G401.6 (cell line): ENCODE measurements around the gene MAMLD1.

Experiments used
- FAIRE-seq: peaks from 2 replicates; lab custom pipeline; 2012; peaks lifted over from hg19 to GRCh38; lab: Jason Lieb, UNC

MAMLD1 gene

DNA sequence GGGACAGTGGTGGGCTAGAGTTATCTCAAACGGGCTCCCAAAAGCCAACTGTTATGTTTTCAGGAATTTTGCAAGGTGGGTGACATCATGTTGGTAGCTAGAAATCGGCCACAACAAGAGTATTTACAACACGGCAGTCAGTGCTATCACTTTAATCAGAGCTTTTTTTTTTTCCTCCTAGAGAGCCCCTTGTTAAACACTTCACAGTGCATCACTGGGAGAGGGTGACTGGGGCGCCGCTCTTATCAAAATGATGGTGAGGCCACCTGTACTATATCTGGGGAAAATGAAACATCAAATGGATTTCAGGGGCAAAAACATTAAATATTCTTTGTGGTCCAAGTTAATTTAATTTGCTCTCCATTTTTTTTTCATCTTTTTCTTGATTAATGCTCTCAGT is 44.9 kb downstream of the MAMLD1 start:
- no peak for FAIRE-seq

DNA sequence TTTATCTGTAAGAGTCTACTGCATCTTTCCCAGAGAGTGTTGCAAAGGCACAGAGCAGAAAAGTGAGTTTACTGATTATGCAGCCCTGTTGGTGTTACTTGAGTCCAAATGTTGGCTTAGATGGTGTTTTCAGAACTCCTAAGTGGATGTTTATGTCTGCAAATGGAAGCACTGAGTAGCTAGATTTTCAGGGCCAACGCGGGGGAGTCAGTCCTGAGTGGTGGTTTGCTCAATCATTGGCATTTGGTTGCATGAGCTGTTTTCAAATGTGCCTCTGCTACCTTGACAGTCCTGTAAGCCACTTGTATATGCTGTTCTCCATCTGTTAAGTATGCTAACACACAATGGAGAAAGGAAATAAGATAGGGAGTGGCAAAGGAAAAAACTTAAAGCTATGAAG is 45.4 kb downstream of the MAMLD1 start:
- FAIRE-seq, result no peak

DNA sequence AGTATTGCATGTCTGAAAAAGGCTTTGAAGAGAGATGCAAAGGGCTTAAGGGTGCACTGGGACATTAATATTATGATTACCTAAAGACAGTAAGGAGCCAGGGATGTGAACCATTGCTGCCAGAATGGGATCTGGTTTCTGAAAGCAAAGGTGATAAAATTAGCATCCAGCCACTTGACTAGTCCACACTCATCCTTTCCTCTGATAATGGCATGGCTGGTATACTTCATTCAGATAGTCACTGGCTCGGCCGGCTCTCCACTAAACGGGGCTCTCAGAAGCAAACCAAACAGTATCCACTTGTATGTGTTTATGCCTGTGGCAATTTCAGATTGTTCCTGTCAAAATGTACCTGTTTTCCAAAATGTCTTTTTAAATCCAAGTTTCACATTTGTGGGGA is 46.4 kb downstream of the MAMLD1 start:
- FAIRE-seq, result no peak

DNA sequence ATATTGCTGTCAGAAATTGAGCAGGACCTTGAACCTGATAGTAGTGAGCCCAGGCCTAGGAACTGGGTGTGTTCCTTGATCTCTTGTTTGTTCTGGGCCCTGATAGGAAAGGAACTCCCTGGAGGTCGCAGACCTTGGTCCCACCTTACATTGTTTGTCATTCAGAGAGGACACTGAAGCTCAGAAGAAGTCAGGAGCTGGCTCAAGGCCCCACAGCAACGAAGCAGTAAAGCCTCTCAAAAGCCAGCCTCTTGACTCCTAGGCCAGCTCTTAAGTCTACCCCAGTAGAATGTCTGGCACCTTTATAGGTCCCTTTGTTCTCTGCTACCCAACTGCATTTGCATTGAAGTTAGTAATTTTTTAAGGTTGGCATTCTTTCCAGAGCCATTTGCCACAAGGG is 46.8 kb downstream of the MAMLD1 start:
- no peak for FAIRE-seq

DNA sequence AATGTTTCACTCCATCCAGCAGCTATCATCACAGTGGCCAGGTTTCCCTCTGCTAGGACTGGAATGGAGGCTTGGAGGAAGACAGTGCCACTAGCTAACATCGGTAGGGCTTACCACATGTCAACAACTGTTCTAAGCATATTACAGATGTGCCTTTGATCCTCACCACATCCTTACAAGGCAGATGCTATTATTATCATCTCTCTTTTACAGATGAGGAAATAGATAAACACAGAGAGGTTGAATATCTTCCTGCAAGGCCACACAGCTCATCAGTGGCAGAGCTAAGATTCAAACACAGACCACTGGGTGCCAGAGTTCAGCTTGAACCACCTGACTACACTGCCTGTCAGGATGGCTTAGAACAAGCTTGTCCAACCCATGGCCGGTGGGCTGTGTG is 47.4 kb downstream of the MAMLD1 start:
- FAIRE-seq, result no peak

DNA sequence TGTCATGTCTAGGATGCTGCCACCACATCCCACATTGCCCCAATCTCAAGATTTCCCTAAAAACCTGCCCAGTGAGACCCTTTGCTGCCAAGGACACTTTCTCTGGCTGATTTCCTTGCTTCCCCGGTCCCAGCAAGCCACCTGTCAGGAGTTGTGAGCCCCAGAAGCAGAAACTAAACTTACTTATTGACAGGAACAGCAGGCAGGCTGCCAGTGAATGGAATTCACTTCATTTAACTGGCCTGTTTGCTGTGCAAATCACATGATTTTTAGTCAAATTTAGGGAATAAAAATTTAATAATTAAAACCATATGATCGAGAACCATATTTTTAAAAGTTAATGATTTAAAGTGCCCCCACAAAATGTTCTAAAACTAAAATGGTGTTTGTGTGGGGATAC is 48.5 kb downstream of the MAMLD1 start:
- no peak for FAIRE-seq

DNA sequence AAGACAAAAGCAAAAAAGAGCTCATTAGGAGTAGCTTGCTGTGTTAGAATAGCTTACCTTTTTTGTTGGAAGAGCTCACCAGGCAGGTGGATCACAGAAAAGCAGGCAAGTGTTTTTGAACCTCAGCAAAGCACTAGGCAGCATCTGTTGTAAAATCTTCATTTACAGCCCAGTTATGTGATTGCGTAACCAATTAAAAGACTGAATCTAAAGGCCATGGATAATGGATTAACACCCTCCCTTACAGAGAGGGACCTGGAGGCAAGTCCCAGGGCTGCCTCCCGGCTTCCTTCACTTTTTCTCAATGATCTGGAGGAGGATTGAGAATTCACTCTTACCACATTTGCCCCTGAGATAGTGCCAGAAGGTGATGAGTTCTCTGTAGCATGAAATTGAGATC is 51.1 kb downstream of the MAMLD1 start:
- no peak for FAIRE-seq

DNA sequence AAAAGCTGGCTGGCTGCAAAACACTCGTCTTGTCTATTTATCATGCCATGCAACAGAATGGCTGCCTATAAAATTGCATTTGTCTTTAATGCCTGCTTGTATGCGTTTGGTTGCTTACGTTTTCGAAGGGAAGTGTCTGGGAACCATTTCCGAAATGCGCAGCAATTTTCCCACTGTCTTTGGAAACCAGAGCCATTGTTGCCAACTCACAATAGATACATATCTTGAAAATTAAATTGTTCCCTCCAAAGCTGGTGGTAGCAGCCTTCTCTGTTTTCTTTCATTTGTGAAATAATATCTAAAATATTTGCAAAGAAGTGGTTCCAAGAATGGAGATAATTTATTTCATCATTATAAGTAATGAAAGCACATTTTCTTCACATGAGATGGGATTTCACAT is 53.4 kb downstream of the MAMLD1 start:
- no peak for FAIRE-seq

DNA sequence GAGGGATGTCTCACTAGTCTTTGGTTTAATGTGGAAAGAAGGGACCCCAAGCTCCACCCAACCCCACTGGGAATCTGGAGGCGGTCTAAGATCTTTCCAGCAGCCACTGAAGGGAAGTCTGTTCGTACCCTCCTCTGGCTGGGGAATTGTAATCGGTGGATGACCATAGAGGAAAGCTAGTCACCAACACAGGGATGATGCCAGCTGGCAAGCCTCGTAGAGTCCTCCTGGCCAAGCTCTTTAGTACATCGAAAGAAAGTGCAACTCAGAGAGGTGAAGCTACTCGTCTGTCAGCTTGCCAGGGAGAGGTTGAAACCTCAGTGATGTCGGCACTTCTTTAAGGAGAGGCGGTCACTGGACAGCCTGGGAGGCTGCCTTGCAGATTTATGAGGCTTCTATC is 58.7 kb downstream of the MAMLD1 start:
- no peak for FAIRE-seq

DNA sequence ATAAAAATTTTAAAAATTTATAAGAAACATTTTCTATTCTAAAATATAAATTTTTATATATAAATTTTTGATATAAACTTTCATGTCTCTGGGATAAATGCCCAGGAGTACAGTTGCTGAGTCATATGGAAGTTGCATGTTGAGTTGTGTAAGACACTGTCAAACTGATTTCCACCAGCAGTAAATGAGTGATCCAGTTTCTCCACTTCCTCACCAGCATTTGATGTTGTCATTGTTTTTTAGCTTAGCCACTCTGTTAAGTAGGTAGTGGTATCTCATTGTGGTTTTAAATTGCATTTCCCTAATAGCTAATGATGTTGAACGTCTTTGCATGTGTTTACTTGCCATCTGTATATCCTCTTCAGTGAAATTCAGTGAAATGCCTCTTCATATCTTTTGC is 66.5 kb downstream of the MAMLD1 start:
- FAIRE-seq, result no peak

DNA sequence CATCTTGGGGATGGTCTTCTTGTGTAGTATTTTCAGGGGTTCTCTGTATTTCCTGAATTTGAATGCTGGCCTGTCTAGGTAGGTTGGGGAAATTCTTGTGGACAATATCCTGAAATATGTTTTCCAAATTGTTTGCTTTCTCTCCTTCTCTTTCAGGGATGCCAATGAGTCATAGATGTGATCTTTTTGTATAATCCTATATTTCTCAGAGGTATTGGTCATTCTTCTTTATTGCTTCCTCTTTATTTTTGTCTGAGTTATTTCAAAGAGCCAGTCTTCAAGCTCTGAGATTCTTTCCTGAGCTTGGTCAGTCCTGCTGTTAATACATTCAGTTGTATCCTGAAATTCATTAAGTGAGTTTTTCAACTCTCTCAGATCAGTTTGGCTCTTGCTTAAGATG is 73.1 kb downstream of the MAMLD1 start:
- no peak for FAIRE-seq

DNA sequence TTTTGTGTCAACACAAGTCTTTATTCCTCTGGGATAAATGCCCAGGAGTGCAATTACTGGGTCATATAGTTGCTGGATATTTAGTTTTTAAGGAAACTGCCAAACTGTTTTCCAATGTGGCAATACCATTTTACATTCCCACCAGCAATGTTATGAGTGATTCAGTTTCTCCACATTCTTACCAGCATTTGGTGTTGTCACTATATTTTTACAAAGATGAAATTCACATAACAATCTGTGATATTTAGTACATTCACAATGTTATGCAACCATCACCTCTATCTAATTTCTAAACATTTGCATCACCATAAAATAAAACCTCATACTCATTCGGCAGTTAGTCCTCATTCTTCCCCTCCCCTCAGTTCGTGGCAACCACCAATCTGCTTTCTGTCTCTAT is 75.0 kb downstream of the MAMLD1 start:
- no peak for FAIRE-seq

DNA sequence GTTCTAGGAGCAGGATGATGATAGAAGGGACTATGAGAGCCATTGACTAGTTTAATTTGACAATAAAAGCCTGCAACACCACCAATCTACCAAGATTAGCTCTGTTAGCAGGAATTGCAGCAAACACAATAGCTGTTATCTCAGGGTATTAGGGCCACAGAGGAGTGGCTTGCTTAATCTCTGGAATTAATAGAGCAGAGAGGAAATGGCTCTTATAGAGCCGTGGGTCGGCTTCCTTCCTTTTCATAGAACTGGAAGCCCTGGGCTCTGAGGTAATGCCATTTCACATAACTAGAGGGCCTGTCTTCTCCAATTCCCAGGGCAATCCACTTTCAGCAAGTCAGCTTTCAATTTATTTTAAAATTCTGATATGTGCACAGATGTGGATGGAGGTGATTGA is 83.0 kb downstream of the MAMLD1 start:
- no peak for FAIRE-seq

DNA sequence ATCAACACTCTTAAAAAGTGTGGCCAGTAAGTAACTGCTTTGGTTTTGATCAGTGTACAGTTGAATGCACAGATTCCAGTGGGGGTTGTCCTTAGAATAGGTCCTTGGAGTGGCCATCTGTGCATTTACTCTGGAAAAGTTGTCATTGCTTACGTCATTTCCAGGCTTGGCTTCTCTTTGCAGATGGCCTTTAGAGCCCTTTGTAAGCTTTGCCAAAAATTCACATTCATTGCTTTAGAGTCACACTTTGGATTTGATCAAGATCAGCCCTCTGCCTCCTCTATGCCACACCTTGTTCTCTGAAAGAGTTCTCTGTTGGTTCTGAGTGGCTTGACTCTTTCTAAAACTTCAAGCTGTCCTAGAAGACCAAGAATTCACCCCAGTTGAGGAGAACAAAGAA is 83.9 kb downstream of the MAMLD1 start:
- FAIRE-seq, result no peak

DNA sequence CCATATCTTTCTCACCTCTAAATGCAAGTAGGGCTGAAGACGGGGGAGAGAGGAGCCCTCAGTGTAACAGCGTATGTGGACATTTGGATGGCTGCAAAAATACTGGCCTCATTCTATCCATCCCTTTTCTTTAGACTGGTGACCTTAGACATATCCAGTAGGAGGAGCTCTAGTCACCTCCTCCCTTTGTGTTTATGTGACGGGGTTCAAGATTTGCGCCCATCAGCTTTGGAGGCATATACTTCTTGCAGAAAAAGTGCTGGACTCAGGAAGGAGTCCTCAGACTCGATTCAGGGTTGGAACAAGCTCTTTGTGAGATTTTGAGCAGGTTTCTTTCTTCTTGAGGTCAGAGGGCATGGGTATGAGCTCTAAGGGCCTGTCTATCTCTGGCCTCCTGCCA is 86.2 kb downstream of the MAMLD1 start:
- FAIRE-seq, result no peak

DNA sequence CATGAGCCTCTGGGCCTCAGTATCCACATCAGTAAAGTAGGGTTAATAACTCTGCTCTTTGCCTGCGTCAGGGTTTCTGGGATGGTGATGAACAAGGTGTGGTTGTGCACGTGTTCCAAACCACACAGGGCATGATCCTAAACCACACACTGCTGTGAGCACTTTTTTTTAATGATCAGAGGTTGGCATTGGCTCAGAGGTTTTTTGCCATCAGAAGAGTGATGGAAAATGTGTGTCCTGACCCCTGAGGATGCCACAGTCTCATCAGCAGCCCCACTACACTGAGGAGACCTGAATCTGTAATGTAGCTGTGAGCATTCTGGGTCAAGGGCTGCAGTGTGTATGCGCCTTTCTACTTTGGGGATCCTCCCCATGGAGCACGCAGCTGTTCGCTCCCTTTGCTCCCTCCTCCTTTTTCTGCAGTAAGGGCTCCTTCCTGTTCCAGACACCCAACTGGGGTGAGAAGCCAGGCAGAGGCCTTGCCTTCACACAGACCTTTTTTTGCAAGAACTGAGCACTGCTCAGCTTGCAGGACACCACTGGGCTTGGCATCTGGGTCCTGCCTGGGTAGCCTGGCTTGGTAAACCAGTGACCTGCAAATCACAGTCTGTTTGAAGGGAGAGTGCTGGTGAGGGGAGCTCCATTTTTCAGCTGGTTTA is 87.5 kb downstream of the MAMLD1 start:
- no peak for FAIRE-seq

DNA sequence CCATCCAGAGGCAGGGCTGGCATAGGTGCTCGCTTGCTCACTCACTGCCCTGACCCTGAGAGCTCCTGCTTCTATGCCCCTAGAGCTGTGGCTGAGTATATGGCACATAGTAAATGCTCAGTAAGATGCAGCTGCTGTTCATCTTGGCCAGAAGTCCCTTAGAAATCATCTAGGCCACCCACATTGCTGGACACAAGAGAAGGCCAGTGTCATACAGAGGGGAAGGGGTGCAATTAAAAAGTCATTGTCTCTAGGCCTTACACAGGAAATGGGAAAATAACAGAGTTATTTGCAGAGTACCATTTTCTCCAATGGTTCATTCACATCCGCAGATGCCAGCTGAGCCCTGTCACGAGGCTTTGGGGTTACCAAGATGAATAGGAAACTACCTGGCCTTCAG is 88.8 kb downstream of the MAMLD1 start:
- no peak for FAIRE-seq

DNA sequence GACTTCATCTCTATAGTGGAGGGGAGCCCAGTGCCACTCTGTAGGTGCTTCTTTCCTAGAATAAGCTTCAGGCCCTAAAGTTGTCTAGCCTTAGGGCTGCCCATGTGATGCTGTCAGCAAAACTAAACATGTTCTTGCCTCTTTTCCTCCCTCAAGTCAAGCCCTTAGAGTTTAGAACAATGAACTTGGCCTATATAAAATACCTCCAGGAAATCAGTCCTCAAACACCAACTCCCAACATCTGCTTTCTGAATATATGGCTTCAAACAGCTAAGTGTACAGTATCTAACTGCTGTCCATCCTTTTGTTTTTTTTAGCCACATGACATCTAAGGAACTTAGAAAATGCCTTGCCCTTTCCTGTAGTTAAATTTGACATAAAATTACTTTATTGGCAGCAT is 91.0 kb downstream of the MAMLD1 start:
- no peak for FAIRE-seq

DNA sequence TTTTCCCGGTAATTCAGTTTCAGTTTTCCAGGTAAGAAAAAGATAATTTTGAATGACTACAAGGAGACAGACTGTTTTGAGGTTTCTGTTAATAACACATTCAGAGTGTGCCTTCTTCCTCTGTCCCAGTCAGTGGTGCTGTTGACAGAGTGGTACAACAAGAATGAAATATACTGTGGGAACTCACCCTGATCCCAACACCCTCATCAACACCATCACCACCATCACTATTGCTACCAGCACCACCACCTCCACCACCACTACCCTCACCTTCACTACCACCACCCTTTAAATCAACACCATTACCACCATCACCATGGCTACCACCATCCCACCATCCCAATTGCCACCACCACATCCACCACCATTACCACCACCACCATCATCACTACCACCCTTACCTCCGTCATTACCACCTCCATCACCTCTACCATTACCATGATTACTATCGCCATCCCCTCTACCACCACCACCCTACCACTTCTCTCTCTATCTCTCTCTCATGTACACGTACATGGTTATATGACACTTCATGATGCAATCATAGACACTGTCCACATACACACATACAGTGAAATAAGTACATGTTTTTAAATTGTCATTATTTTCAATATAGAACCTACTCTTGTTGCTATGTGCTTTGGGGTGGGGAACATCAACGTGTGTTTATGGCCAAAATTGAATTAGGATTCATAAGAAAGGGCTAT is 91.5 kb downstream of the MAMLD1 start:
- no peak for FAIRE-seq

DNA sequence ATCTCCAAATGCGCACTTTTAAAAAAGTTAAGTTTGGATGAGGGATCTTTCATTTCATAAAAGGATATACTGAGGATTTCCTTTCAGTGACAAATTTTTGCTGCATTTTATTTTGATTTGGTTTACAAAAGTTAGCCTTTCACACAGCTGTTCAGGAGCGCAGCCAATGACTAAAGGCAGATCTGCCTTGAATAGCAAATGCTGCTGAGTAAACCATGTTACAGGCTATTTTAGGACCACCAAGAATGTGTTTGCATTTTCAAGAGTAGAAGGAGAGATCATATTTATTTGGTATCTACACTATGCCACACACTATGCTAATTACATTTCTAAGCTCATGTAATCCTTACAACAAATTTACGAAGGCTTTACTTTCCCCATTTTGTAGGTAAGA is 92.1 kb downstream of the MAMLD1 start:
- no peak for FAIRE-seq

DNA sequence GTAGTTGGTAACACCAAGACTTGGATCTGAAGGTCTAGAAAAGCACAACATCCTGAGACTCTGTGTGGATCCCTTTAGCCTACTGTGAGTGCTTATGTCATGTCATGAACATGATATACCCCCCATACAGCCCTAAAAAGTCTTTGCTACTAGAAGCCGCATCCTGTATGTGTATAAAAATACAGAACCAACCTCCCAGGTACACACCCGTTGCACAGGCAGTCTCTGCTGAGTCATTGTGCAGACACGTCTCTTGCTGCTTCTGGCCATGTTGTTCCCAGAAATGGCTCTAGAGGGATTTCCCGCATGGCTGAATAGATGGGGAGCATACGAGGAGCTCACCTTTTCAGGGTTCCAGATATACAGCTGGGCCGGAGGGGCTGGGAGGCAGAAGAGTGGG is 93.3 kb downstream of the MAMLD1 start:
- FAIRE-seq, result no peak

DNA sequence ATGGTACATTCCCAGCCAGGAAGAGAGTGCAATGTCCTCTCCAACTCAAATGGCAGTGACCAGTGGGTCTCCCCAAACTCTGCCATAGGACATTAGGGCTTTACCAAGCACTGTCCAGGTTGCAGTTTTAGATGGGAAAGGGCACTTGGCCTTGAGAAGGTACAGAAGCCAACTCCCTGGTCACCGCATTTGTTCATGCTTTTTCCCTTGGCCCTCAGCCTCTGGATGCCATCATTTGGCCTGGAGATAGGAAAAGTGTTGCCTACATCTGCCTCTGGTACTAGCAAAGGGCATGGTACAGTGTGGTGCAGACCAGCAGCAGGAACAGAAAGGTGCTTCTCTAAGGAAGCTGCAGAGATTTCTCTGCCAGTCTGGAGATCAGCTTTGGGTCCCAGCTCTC is 93.8 kb downstream of the MAMLD1 start:
- no peak for FAIRE-seq

DNA sequence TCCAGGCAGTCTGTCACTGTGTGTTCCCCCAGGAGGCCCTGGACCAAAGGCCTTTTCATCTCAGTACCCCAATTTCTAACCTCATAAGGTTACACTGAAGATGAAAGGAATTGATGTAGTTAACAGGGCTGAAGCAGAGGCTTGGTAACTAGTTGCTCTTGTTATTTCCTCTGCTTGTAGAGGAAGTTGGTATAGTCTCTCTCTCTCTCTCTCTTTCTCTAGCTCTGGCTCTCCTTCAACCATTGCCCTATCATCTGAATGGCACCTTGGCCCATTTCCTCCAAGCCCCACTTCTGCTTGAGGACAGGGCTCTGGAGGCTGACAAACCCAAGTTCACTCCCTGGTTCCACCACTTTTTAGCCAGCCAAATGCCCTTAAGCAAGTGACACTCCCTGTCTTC is 96.1 kb downstream of the MAMLD1 start:
- no peak for FAIRE-seq

DNA sequence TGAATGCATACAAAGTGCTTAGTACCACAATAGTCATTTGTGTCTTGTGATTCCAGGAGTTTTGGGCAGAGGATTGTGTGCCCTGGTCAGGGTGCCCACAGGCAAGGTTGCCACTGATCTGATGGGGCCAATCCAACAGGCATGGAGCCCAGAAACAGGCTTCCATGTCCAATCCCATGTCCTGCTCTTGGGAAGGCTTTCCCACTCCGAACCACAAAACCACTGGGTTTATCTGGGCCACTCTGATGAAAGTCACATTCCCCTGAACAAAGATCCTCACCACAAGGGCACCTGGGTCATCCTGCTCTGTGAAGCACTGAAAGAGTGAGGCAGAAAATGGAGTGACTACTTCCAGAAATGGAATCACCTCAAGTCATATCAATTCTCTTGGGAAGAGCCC is 96.9 kb downstream of the MAMLD1 start:
- no peak for FAIRE-seq

DNA sequence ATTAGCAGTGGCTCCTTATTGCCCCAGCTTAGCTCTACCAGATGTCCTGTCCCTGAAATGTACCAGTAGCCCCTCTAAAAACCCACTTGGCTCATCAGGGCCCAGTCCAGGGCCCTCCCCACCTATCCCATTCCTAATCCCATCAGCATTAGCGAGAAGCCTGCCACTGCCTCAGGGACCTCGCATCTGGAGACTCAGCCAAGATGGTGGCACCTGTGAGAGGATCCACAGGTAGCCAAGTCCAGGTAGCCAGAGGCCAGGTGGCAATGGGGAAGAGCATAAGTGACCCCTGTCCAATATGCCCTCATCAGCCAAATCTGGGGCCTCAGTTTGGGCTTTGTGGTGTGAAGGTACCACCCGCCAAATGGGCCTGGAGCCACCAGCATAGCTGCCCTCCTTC is 97.7 kb downstream of the MAMLD1 start:
- FAIRE-seq, result no peak
